HCT116 (cell line): Measurements from ENCODE around the gene SUPT16H. TPM values are rescaled to one million over a fixed set of nuclear protein-coding genes. Genes with fewer than 3 reads are reported as not detected.

Experiments used
- ATAC-seq: fragments of 200-7000 bp; cut with Tn5 transposase; 2 replicates; pipeline ENCODE4 v1.9.1; 2020; ENCODE audit warnings: mild to moderate bottlenecking, moderate library complexity
- BruUV-seq: library from RNA; stranded (reverse); fragments of 400-500 nt; replicated peaks from 2 replicates; lab custom pipeline; 2021; lab: Mats Ljungman, UMichigan
- CTCF ChIA-PET: fragments of 300-600 bp; sonication (Branson Sonifier 250); formaldehyde crosslinking; loops from one replicate; lab custom pipeline; 2021; ENCODE audit warnings: antibody characterized with exemption; lab: Charles Lee
- POLR2A ChIA-PET: fragments of 300-600, 350-600 bp; sonication (Branson Sonifier 250); formaldehyde crosslinking; loops from one replicate; lab custom pipeline; 2021; ENCODE audit warnings: antibody characterized with exemption; lab: Charles Lee
- RAD21 ChIA-PET, 2 experiments: fragments of 300-600 bp; sonication (Branson Sonifier 250); formaldehyde crosslinking; loops; one replicate each; lab custom pipeline; 2023; ENCODE audit warnings: low total read pairs in 2 of 2; ENCODE audit not compliant: uncharacterized antibody in 2 of 2, unreplicated experiment in 2 of 2, low non-redundant PET in 1 of 2; lab: Charles Lee
- DNase-seq: peaks from one replicate; pipeline ENCODE4 v3.0.0-alpha.2; 2010; ENCODE audit warnings: low read depth, low spot score
- H2AFZ ChIP-seq: fragments of 200-600 bp; shearing (Covaris generic), sonication (generic); 2 replicates; pipeline ENCODE4 v1.6.1; 2017; ENCODE audit warnings: low read depth, mixed run types, mixed read lengths, antibody characterized with exemption, low read length; ENCODE audit not compliant: poor library complexity, severe bottlenecking
- H3K27ac ChIP-seq: 2 replicates; pipeline ENCODE4 v1.5.1; 2012; ENCODE audit warnings: low read depth, low read length
- H3K27me3 ChIP-seq: fragments of 200-600 bp; sonication (generic); 2 replicates; pipeline ENCODE4 v1.6.1; 2016; ENCODE audit warnings: mixed run types, low read length, mixed read lengths; ENCODE audit not compliant: insufficient read depth
- H3K36me3 ChIP-seq, 2 experiments: fragments of 200-500 bp in 1 of 2; fragments of 200-600 bp in 1 of 2; sonication (Bioruptor generic) in 1 of 2; sonication (generic) in 1 of 2; 2 replicates each; pipeline versions ENCODE4 v1.5.1 to v1.6.1; 2014 to 2016; ENCODE audit warnings: low read length in 2 of 2, inconsistent platforms in 1 of 2, mixed read lengths in 1 of 2, mixed run types in 1 of 2; ENCODE audit not compliant: insufficient read depth in 2 of 2, control insufficient read depth in 1 of 2
- H3K4me1 ChIP-seq, 2 experiments: fragments of 200-600 bp in 1 of 2; sonication (generic) in 1 of 2; 2 replicates each; pipeline versions ENCODE4 v1.5.1 to v1.6.1; 2012 to 2017; ENCODE audit warnings: low read length in 2 of 2, inconsistent platforms in 1 of 2, mild to moderate bottlenecking in 1 of 2, mixed read lengths in 1 of 2, mixed run types in 1 of 2, moderate library complexity in 1 of 2; ENCODE audit not compliant: insufficient read depth in 2 of 2, control insufficient read depth in 1 of 2
- H3K4me2 ChIP-seq: fragments of 200-600 bp; sonication (generic); 2 replicates; pipeline ENCODE4 v1.6.1; 2017; ENCODE audit warnings: mixed run types, low read length, mixed read lengths
- H3K4me3 ChIP-seq, 2 experiments: fragments of 200-600 bp in 1 of 2; sonication (generic) in 1 of 2; replicated peaks in 1 of 2; 2 replicates each; pipeline ENCODE4 v1.5.1; 2011 to 2016; ENCODE audit warnings: low read length in 2 of 2, control low read depth in 1 of 2, low read depth in 1 of 2, mild to moderate bottlenecking in 1 of 2, mixed read lengths in 1 of 2, mixed run types in 1 of 2
- H3K79me2 ChIP-seq: fragments of 200-600 bp; sonication (generic); 2 replicates; pipeline ENCODE4 v1.6.1; 2017; ENCODE audit warnings: mild to moderate bottlenecking, mixed run types, low read length, moderate library complexity, mixed read lengths; ENCODE audit not compliant: insufficient read depth
- H3K9ac ChIP-seq: fragments of 200-600 bp; sonication (generic); 2 replicates; pipeline ENCODE4 v1.6.1; 2016; ENCODE audit warnings: low read length, mixed read lengths
- H3K9me2 ChIP-seq: fragments of 200-600 bp; sonication (generic), shearing (Covaris generic); 2 replicates; pipeline ENCODE4 v1.6.1; 2017; ENCODE audit warnings: mixed run types, mild to moderate bottlenecking, moderate library complexity; ENCODE audit not compliant: insufficient read depth
- H3K9me3 ChIP-seq, 2 experiments: fragments of 200-500 bp in 1 of 2; fragments of 200-600 bp in 1 of 2; sonication (Bioruptor generic) in 1 of 2; sonication (generic) in 1 of 2; 2 replicates each; pipeline ENCODE4 v1.6.1; 2014 to 2017; ENCODE audit warnings: low read length in 2 of 2, mixed read lengths in 2 of 2, inconsistent platforms in 1 of 2, low read depth in 1 of 2, mild to moderate bottlenecking in 1 of 2, mixed run types in 1 of 2, moderate library complexity in 1 of 2; ENCODE audit not compliant: control insufficient read depth in 1 of 2, insufficient read depth in 1 of 2
- H4K20me1 ChIP-seq: fragments of 200-600 bp; sonication (generic), shearing (Covaris generic); 2 replicates; pipeline ENCODE4 v1.6.1; 2017; ENCODE audit warnings: mixed run types, mild to moderate bottlenecking, moderate library complexity; ENCODE audit not compliant: insufficient read depth
- CEBPB ChIP-seq: IDR thresholded peaks from 2 replicates; pipeline ENCODE4 v1.6.1; 2012; ENCODE audit warnings: low read depth
- EGR1 ChIP-seq: IDR thresholded peaks from 2 replicates; pipeline ENCODE4 v1.6.1; 2012; ENCODE audit warnings: low read depth
- ELF1 ChIP-seq: IDR thresholded peaks from 2 replicates; pipeline ENCODE4 v1.6.1; 2012; ENCODE audit warnings: low read depth, borderline replicate concordance
- EZH2 ChIP-seq: fragments of 200-600 bp; sonication (generic); IDR thresholded peaks from 2 replicates; pipeline ENCODE4 v1.6.1; 2017; ENCODE audit warnings: antibody characterized with exemption, mixed run types
- FOSL1 ChIP-seq: IDR thresholded peaks from 2 replicates; pipeline ENCODE4 v1.6.1; 2012; ENCODE audit warnings: low read depth
- JUND ChIP-seq: IDR thresholded peaks from 2 replicates; pipeline ENCODE4 v1.6.1; 2012
- POLR2AphosphoS5 ChIP-seq: IDR thresholded peaks from 2 replicates; pipeline ENCODE4 v1.6.1; 2011; ENCODE audit warnings: mild to moderate bottlenecking, low read depth, low read length, moderate library complexity
- REST ChIP-seq: IDR thresholded peaks from 2 replicates; pipeline ENCODE4 v1.6.1; 2012; ENCODE audit warnings: low read depth
- SIN3A ChIP-seq: IDR thresholded peaks from 2 replicates; pipeline ENCODE4 v1.6.1; 2012; ENCODE audit warnings: low read depth
- SP1 ChIP-seq: IDR thresholded peaks from 2 replicates; pipeline ENCODE4 v1.6.1; 2012; ENCODE audit warnings: low read depth
- SRF ChIP-seq: IDR thresholded peaks from 2 replicates; pipeline ENCODE4 v1.6.1; 2012; ENCODE audit warnings: low read depth
- TCF7L2 ChIP-seq: IDR thresholded peaks from 2 replicates; pipeline ENCODE4 v1.7.0; 2011; ENCODE audit warnings: borderline replicate concordance, inconsistent platforms; ENCODE audit not compliant: insufficient read depth, insufficient read length; ENCODE audit errors: extremely low read depth
- YY1 ChIP-seq: IDR thresholded peaks from 2 replicates; pipeline ENCODE4 v1.6.1; 2011; ENCODE audit warnings: low read length, low read depth, moderate library complexity, mild to moderate bottlenecking; ENCODE audit not compliant: insufficient replicate concordance; ENCODE audit errors: extremely low read depth
- ZFX ChIP-seq: fragments of 450-650 bp; IDR thresholded peaks from 2 replicates; pipeline ENCODE4 v1.6.1; 2017
- ZNF274 ChIP-seq: fragments of 200-500 bp; sonication (Bioruptor generic); IDR thresholded peaks from 2 replicates; pipeline ENCODE4 v1.6.1; 2014; ENCODE audit warnings: mild to moderate bottlenecking, low read depth, low read length, inconsistent platforms
- intact Hi-C: fragments of 100-400 bp; cut with micrococcal nuclease; formaldehyde crosslinking; loops from 2 replicates; pipeline ENCODE4 v1.10.0; 2022
- total RNA-seq: library from RNA; stranded (reverse); gene quantifications from one replicate; pipeline ENCODE4 v1.2.1, GENCODE V29; 2021; ENCODE audit not compliant: unreplicated experiment
- TF ChIP-seq, protein P1 (sequence below), 3 experiments: fragments of 200-600 bp in 1 of 3; sonication (generic) in 1 of 3; IDR thresholded peaks in 2 of 3; conservative IDR thresholded peaks in 1 of 3; 2 replicates each; pipeline ENCODE4 v1.5.1; 2012 to 2017; ENCODE audit warnings: low read depth in 2 of 3, low read length in 2 of 3, antibody characterized with exemption in 1 of 3, borderline replicate concordance in 1 of 3, control low read depth in 1 of 3, mild to moderate bottlenecking in 1 of 3, mixed read lengths in 1 of 3, mixed run types in 1 of 3, moderate library complexity in 1 of 3; ENCODE audit not compliant: insufficient read depth in 1 of 3

SUPT16H gene
- total RNA-seq, 1 experiment from 2014 or later, result 154 TPM

DNA sequence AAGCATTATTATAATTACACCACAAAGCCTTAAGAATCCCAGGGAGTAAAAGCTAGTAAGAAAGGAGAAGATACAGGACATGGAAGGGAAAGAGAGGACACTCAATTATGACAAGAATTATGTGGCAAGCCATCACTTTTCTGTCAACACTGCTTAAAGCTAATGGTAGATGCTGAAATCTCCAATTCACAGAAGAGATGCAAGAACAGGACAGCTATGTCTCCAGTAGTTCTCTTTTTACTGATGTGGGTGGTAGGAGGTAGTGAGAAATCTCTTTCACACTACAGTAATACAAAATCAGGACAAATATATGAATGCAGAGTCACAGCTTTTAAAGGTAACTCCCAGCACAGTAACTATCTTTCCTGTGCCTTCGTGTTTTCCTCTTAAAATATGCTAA lies 42.9 kb upstream of the SUPT16H start:
- ChIA-PET CTCF (no interaction called here), RAD21 (no interaction called here), POLR2A (interaction anchor here (1.1 kb wide), 1 partner anchor 11 kb away, joined by 3 read pairs; no protein-coding TSS in a partner anchor)
- H3K27ac ChIP-seq, result no peak overlapping the region
- H3K27me3 ChIP-seq, result no peaks in the 10 kb centered on the region
- H3K79me2 ChIP-seq, result peaks cover 42% of the 10 kb centered on the region
- no peak overlapping the region for H3K4me3 ChIP-seq
- intact Hi-C loops, result no loop called here
- no peak for TF ChIP-seq CEBPB
- TF ChIP-seq SP1, result no peak
- TF ChIP-seq, protein P1, sequence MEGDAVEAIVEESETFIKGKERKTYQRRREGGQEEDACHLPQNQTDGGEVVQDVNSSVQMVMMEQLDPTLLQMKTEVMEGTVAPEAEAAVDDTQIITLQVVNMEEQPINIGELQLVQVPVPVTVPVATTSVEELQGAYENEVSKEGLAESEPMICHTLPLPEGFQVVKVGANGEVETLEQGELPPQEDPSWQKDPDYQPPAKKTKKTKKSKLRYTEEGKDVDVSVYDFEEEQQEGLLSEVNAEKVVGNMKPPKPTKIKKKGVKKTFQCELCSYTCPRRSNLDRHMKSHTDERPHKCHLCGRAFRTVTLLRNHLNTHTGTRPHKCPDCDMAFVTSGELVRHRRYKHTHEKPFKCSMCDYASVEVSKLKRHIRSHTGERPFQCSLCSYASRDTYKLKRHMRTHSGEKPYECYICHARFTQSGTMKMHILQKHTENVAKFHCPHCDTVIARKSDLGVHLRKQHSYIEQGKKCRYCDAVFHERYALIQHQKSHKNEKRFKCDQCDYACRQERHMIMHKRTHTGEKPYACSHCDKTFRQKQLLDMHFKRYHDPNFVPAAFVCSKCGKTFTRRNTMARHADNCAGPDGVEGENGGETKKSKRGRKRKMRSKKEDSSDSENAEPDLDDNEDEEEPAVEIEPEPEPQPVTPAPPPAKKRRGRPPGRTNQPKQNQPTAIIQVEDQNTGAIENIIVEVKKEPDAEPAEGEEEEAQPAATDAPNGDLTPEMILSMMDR (IDR thresholded peaks at IDR 0.05 in 2 of 3, conservative IDR thresholded peaks at IDR 0.05 in 1 of 3; ENCODE audit: borderline replicate concordance in 1 of 3, insufficient read depth in 1 of 3, low read depth in 2 of 3, low read length in 2 of 3), result no peak
- no peak for TF ChIP-seq SRF
- no peak for TF ChIP-seq ELF1
- TF ChIP-seq POLR2AphosphoS5, result no peak
- TF ChIP-seq FOSL1, result no peak
- H3K9ac ChIP-seq, result no peak overlapping the region
- H3K36me3 ChIP-seq, result peaks cover 58 to 81% of the 10 kb centered on the region in 2 experiments
- no TSS peak for BruUV-seq
- ATAC-seq, result no peak
- H3K9me2 ChIP-seq, result no peaks in the 10 kb centered on the region
- no peak overlapping the region for H2AFZ ChIP-seq
- no peak overlapping the region for H3K4me2 ChIP-seq
- no peak for DNase-seq
- no peaks in the 10 kb centered on the region for H3K4me1 ChIP-seq
- H3K9me3 ChIP-seq, result no peaks in the 10 kb centered on the region
- H4K20me1 ChIP-seq, result no peaks in the 10 kb centered on the region

GRCh38 chr14:21419528-21419927 lies 35.7 kb upstream of the SUPT16H start:
- DNase-seq, result no peak
- Histone ChIP-seq H3K79me2 (peaks cover 4% of the 10 kb centered on the region; the same call in 1 of the 2 replicates), H3K9me3 (no peaks in the 10 kb centered on the region), H3K27me3 (no peaks in the 10 kb centered on the region), H2AFZ (no peak overlapping the region), H3K36me3 (peaks cover 35 to 63% of the 10 kb centered on the region in 2 experiments), H3K4me3 (no peak overlapping the region), H3K4me2 (no peak overlapping the region), H3K27ac (no peak overlapping the region), H4K20me1 (no peaks in the 10 kb centered on the region), H3K9ac (no peak overlapping the region), H3K4me1 (no peaks in the 10 kb centered on the region), H3K9me2 (no peaks in the 10 kb centered on the region)
- POLR2A ChIA-PET, result no interaction called here
- TF ChIP-seq EZH2, result no peak
- TF ChIP-seq SP1, result no peak
- TF ChIP-seq SRF, result no peak
- no peak for TF ChIP-seq TCF7L2
- TF ChIP-seq JUND, result no peak
- no peak for TF ChIP-seq FOSL1
- TF ChIP-seq SIN3A, result no peak
- TF ChIP-seq POLR2AphosphoS5, result no peak
- no peak for TF ChIP-seq CEBPB
- no peak for TF ChIP-seq REST
- no peak for TF ChIP-seq YY1
- no peak for TF ChIP-seq EGR1
- no peak for TF ChIP-seq ZFX
- no peak for TF ChIP-seq ZNF274
- intact Hi-C loops, result no loop called here
- ATAC-seq, result no peak
- BruUV-seq, result no TSS peak
- CTCF ChIA-PET, result no interaction called here
- RAD21 ChIA-PET, result interaction anchor here in 1 of 2 experiments (0.5 kb wide), 1 partner anchor 305 kb away, joined by 5 read pairs; no protein-coding TSS in a partner anchor
